Dedifferentiated amniotic fluid mesenchymal stem cell (primary cell): ENCODE measurements around the gene CD83.

Experiments used
- DNase-seq: peaks from one replicate; pipeline ENCODE4 v3.0.0-alpha.2; 2016; ENCODE audit errors: extremely low spot score

Gene CD83

GRCh38 chr6:14123386-14124111 lies 6.0 kb downstream of the CD83 start:
- DNase-seq, result peak; percentile 21

- no peak for DNase-seq
These were observed 7.8 kb downstream of the CD83 start for GRCh38 chr6:14125346-14125745.

- no peak for DNase-seq
These were observed 8.6 kb downstream of the CD83 start for GRCh38 chr6:14126191-14126590.

GRCh38 chr6:14127611-14128010 lies 10.0 kb downstream of the CD83 start:
- DNase-seq, result no peak

GRCh38 chr6:14128012-14128411 lies 10.4 kb downstream of the CD83 start:
- DNase-seq, result no peak

- DNase-seq, result no peak
These were observed 11.2 kb downstream of the CD83 start for GRCh38 chr6:14128746-14129145.

- peak; percentile 63 for DNase-seq
These were observed 12.0 kb downstream of the CD83 start for GRCh38 chr6:14129575-14129974.

- DNase-seq, result no peak
These were observed 13.0 kb downstream of the CD83 start for GRCh38 chr6:14130435-14131075.

GRCh38 chr6:14131579-14131978 lies 14.0 kb downstream of the CD83 start:
- DNase-seq, result no peak

GRCh38 chr6:14132244-14132920 lies 14.8 kb downstream of the CD83 start:
- DNase-seq, result no peak

- DNase-seq, result no peak
These were observed 15.3 kb downstream of the CD83 start for GRCh38 chr6:14132921-14133275.

- DNase-seq, result no peak
These were observed 16.8 kb downstream of the CD83 start for GRCh38 chr6:14134211-14134910.

GRCh38 chr6:14135893-14136539 lies 18.4 kb downstream of the CD83 start:
- no peak for DNase-seq

- no peak for DNase-seq
These were observed 21.2 kb downstream of the CD83 start for GRCh38 chr6:14138701-14139215.

GRCh38 chr6:14141351-14142062 lies 23.9 kb downstream of the CD83 start:
- DNase-seq, result no peak

GRCh38 chr6:14142063-14142450 lies 24.5 kb downstream of the CD83 start:
- no peak for DNase-seq

- no peak for DNase-seq
These were observed 25.1 kb downstream of the CD83 start for GRCh38 chr6:14142511-14143223.

- DNase-seq, result no peak
These were observed 25.7 kb downstream of the CD83 start for GRCh38 chr6:14143305-14143704.

GRCh38 chr6:14144678-14145113 lies 27.1 kb downstream of the CD83 start:
- peak; percentile 24 for DNase-seq

- DNase-seq, result no peak
These were observed 29.0 kb downstream of the CD83 start for GRCh38 chr6:14146506-14147096.
